Measurements from ENCODE around the gene FERMT3. TPM values are rescaled to one million over a fixed set of nuclear protein-coding genes. Genes with fewer than 3 reads are reported as not detected.

The FERMT3 gene
- total and polyA plus RNA-seq, 2 of the 13 experiments (the other 11 are each of a cell fraction or from before 2014, with no cell fraction given): 0.29 TPM; not detected in 1

DNA sequence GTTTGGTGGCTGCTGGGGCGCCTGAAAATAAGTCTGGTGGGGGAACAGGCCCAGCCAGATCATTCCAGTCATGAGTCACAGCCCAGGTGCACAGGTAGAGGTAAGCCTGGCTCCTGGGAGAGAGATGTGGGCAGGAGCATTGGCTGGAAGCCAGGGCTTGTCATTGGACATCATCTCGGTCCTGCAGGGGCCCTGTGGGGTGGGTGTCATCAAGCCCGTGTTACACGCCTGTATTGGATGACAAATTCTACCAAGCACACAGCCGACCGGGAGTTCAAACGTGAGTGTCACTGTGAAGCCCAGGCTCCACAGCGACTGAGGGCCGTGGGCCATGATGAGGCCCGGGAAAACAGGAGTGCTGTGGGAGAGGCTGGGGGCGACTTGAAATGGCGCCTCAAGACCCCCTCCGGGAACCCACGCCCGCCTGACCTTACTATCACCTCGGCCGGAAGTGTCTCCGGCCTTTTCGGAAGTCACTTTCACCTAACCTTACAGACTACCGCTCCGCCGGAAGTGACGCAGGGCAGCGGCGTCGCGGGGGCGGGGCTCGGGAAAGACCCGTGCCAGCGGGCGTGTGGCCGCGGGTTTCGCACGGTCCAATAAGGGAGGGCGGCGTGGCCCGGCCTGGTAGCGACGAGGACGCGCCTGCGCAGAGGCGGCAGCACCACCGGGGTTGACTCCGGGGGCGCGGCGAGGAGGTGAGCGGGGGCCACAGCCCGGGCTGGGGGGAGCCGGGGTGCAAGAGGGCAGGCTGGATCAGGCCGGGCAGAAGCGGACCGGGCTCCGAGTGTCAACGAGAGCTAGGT is 34.1 kb downstream of the FERMT3 start, which contains the start of gene FKBP2:
Gene FKBP2, plus strand, starts transcription at position 661 of the 806 bp plus-strand sequence. CDS start 1,293 bp downstream, outside the sequence.
- Histone ChIP-seq H3K36me3 (replicated peaks in 1 of 2; ENCODE audit: control insufficient read depth in 1 of 2, insufficient read depth in 2 of 2, low read length in 2 of 2) (peaks cover 0 to 11% of the 10 kb centered on the region in 2 experiments; a peak in 3 of 5 replicates), H3K4me2 (ENCODE audit: low read depth, low read length) (peak within 1 kb of the TSS; percentile 100), H3K4me1 (ENCODE audit: insufficient read depth, low read length) (peaks cover 66% of the 10 kb centered on the region), H3K9ac (ENCODE audit: insufficient read depth, low read depth, low read length) (peak within 1 kb of the TSS; percentile 92), H3K9me3 (ENCODE audit: low read length) (no peaks in the 10 kb centered on the region), H2AFZ (ENCODE audit: low read length) (no peak within 1 kb of the TSS), H3K27me3 (ENCODE audit: control insufficient read depth in 1 of 2, insufficient read depth in 2 of 2, low read length in 2 of 2) (no peaks in the 10 kb centered on the region; a peak in 1 of 5 replicates), H3K79me2 (ENCODE audit: insufficient read depth, low read length) (peaks cover 18% of the 10 kb centered on the region), H3K4me3 (replicated peaks in 1 of 3; ENCODE audit: insufficient read depth in 1 of 3, low read depth in 2 of 3, low read length in 3 of 3) (peak within 1 kb of the TSS; percentile 84 to 93 (median 88)), H4K20me1 (ENCODE audit: insufficient read depth, low read length) (no peaks in the 10 kb centered on the region), H3K27ac (ENCODE audit: extremely low read length, insufficient read depth, low read length) (peak within 1 kb of the TSS; percentile 91)
- intact Hi-C loops (cut with micrococcal nuclease; ENCODE audit: unreplicated experiment) (loop anchor here (5.0 kb wide), 1 partner anchor 53 kb away; the partner anchor contains the start of gene STIP1), in situ Hi-C loops (cut with HindIII; ENCODE audit: extremely low pct_ligation_motif_present, low pct_unique_long_range_greater_than_20kb) (loop anchor here (5.0 kb wide), 1 partner anchor 62 kb away; the partner anchor contains the start of gene CATSPERZ)
- WGBS (ENCODE audit: low lambda C conversion rate): 2% methylated on average over 10 of the region's 58 CpGs
- peak; percentile 36 for FAIRE-seq
- peak; percentile 93 for DNase-seq (ENCODE audit: low spot score)
- TSS peak; percentile 84 for BruUV-seq (replicated peaks)
- ChIA-PET CTCF (ENCODE audit: low intra/inter-chr PET ratio, low total read pairs) (no interaction called here), POLR2A (interaction anchor here (0.6 to 8.3 kb wide), 20 partner anchors 8 to 91 kb away, joined by 3 to 113 read pairs (median 6); partner anchors contain the start of genes BAD, DNAJC4, ESRRA and MACROD1)
- peak; percentile 46 for ATAC-seq
- TF ChIP-seq KLF16 (CRISPR knock-in tag; IDR thresholded peaks at IDR 0.05) (peak in 1 of 2 experiments; percentile 50; a peak in 1 of 4 replicates), NFYC (CRISPR knock-in tag; IDR thresholded peaks at IDR 0.05) (peak; percentile 86), TARDBP (CRISPR knock-in tag; IDR thresholded peaks at IDR 0.05) (peak; percentile 71), RNF2 (conservative IDR thresholded peaks at IDR 0.05; ENCODE audit: low read depth) (no peak), RBAK (CRISPR knock-in tag; IDR thresholded peaks at IDR 0.05) (no peak), ZNF256 (CRISPR knock-in tag; conservative IDR thresholded peaks at IDR 0.05) (peak; percentile 82), RFX1 (IDR thresholded peaks at IDR 0.05) (no peak), ZBTB3 (CRISPR knock-in tag; IDR thresholded peaks at IDR 0.05; ENCODE audit: borderline replicate concordance, low read depth) (0 out of 2 replicates have a peak, but pooled peaks have one; percentile 51), SRY (CRISPR knock-in tag; IDR thresholded peaks at IDR 0.05) (peak; percentile 57; the same call in 1 of the 2 replicates), FOSL2 (CRISPR knock-in tag; IDR thresholded peaks at IDR 0.05) (0 out of 2 replicates have a peak, but pooled peaks have one; percentile 5), ZNF589 (CRISPR knock-in tag; conservative IDR thresholded peaks at IDR 0.05) (no peak), ZNF552 (CRISPR knock-in tag; IDR thresholded peaks at IDR 0.05; ENCODE audit: borderline replicate concordance) (peak; percentile 73; the same call in 1 of the 2 replicates), ZNF549 (CRISPR knock-in tag; IDR thresholded peaks at IDR 0.05) (0 out of 2 replicates have a peak, but pooled peaks have one; percentile 53), BRD4 (CRISPR knock-in tag; IDR thresholded peaks at IDR 0.05) (peak; percentile 68; the same call in 1 of the 2 replicates)
- TF ChIP-seq, protein P1, sequence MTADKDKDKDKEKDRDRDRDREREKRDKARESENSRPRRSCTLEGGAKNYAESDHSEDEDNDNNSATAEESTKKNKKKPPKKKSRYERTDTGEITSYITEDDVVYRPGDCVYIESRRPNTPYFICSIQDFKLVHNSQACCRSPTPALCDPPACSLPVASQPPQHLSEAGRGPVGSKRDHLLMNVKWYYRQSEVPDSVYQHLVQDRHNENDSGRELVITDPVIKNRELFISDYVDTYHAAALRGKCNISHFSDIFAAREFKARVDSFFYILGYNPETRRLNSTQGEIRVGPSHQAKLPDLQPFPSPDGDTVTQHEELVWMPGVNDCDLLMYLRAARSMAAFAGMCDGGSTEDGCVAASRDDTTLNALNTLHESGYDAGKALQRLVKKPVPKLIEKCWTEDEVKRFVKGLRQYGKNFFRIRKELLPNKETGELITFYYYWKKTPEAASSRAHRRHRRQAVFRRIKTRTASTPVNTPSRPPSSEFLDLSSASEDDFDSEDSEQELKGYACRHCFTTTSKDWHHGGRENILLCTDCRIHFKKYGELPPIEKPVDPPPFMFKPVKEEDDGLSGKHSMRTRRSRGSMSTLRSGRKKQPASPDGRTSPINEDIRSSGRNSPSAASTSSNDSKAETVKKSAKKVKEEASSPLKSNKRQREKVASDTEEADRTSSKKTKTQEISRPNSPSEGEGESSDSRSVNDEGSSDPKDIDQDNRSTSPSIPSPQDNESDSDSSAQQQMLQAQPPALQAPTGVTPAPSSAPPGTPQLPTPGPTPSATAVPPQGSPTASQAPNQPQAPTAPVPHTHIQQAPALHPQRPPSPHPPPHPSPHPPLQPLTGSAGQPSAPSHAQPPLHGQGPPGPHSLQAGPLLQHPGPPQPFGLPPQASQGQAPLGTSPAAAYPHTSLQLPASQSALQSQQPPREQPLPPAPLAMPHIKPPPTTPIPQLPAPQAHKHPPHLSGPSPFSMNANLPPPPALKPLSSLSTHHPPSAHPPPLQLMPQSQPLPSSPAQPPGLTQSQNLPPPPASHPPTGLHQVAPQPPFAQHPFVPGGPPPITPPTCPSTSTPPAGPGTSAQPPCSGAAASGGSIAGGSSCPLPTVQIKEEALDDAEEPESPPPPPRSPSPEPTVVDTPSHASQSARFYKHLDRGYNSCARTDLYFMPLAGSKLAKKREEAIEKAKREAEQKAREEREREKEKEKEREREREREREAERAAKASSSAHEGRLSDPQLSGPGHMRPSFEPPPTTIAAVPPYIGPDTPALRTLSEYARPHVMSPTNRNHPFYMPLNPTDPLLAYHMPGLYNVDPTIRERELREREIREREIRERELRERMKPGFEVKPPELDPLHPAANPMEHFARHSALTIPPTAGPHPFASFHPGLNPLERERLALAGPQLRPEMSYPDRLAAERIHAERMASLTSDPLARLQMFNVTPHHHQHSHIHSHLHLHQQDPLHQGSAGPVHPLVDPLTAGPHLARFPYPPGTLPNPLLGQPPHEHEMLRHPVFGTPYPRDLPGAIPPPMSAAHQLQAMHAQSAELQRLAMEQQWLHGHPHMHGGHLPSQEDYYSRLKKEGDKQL (CRISPR knock-in tag; IDR thresholded peaks at IDR 0.05; ENCODE audit: low read depth): 0 out of 2 replicates have a peak, but pooled peaks have one; percentile 17
- TF ChIP-seq, protein P2, sequence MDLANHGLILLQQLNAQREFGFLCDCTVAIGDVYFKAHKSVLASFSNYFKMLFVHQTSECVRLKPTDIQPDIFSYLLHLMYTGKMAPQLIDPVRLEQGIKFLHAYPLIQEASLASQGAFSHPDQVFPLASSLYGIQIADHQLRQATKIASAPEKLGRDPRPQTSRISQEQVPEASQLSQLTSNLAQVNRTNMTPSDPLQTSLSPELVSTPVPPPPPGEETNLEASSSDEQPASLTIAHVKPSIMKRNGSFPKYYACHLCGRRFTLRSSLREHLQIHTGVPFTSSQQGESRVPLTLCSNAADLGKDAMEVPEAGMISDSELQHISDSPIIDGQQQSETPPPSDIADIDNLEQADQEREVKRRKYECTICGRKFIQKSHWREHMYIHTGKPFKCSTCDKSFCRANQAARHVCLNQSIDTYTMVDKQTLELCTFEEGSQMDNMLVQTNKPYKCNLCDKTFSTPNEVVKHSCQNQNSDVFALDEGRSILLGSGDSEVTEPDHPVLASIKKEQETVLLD (CRISPR knock-in tag; IDR thresholded peaks at IDR 0.05; ENCODE audit: low read depth): peak; percentile 88
